Neuron (in vitro differentiated cells): ENCODE results near the gene SERINC2.
"Not testable (repeated sequence)": the region's sequence is repeated elsewhere in the genome, so short reads cannot be mapped to it uniquely, and the experiment has no call there.

Source experiments
- H2AFZ ChIP-seq: one replicate; pipeline ENCODE4 v1.6.1; 2013; ENCODE audit warnings: low read depth, mild to moderate bottlenecking, inconsistent platforms, low read length, moderate library complexity
- H3K27me3 ChIP-seq: one replicate; pipeline ENCODE4 v1.6.1; 2013; ENCODE audit warnings: low read length; ENCODE audit not compliant: insufficient read depth
- H3K36me3 ChIP-seq: one replicate; pipeline ENCODE4 v1.6.1; 2013; ENCODE audit warnings: low read length; ENCODE audit not compliant: insufficient read depth
- H3K4me1 ChIP-seq: one replicate; pipeline ENCODE4 v1.6.1; 2013; ENCODE audit warnings: low read length; ENCODE audit not compliant: insufficient read depth
- H3K4me3 ChIP-seq: 2 replicates; pipeline ENCODE4 v1.5.1; 2013; ENCODE audit warnings: mild to moderate bottlenecking, low read length, moderate library complexity
- H3K9me3 ChIP-seq: one replicate; pipeline ENCODE4 v1.6.1; 2013; ENCODE audit warnings: low read length

Gene SERINC2

DNA sequence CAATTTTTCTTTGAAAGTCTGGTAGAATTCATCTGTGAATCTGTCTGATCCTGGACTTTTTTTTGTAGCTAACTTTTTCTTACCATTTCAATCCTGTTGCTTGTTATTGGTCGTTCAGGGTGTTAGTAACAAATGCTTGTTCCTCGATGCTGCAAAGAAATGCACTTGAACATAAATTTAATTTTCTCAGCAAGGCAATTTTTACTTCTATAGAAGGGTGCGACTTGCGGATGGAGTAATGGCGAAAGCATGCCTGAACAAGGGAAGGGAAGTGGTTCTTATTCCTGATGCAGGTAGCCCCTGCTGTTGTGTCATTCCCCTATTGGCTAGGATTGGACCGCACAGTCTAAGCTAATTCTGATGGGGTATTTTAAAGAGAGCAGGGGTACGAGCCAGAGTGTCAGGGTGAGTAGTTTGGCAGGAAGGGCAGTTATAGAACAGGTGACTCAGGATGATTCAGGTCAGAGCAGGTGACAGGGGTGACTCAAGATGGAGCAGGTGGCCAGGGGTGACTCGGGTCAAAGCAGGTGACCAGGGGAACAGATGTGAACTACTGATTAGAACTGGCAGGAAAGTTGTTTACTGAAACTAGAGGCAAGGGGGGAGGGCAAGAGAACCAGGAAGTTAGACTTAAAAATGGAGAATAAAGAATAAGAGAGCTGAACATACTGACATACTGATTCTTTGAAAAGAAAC is 40.5 kb downstream of the SERINC2 start:
- Histone ChIP-seq H3K4me1 (no peaks in the 10 kb centered on the region), H3K36me3 (no peaks in the 10 kb centered on the region), H3K27me3 (no peaks in the 10 kb centered on the region), H2AFZ (no peak overlapping the region), H3K4me3 (no peak overlapping the region), H3K9me3 (no peaks in the 10 kb centered on the region)

- peaks cover 2% of the 10 kb centered on the region for H3K9me3 ChIP-seq
- H3K4me3 ChIP-seq: no peak overlapping the region
- H3K4me1 ChIP-seq: no peaks in the 10 kb centered on the region
- H3K36me3 ChIP-seq: no peaks in the 10 kb centered on the region
- H3K27me3 ChIP-seq: peaks cover 6% of the 10 kb centered on the region
- H2AFZ ChIP-seq: no peak overlapping the region
Measured at GRCh38 chr1:31458287-31458896, 45.4 kb downstream of the SERINC2 start.

- H2AFZ ChIP-seq: no peak overlapping the region
- H3K9me3 ChIP-seq: peaks cover 2% of the 10 kb centered on the region
- no peaks in the 10 kb centered on the region for H3K36me3 ChIP-seq
- H3K4me1 ChIP-seq: no peaks in the 10 kb centered on the region
- no peak overlapping the region for H3K4me3 ChIP-seq
- peaks cover 6% of the 10 kb centered on the region for H3K27me3 ChIP-seq
Measured at GRCh38 chr1:31460027-31460426, 47.0 kb downstream of the SERINC2 start.

DNA sequence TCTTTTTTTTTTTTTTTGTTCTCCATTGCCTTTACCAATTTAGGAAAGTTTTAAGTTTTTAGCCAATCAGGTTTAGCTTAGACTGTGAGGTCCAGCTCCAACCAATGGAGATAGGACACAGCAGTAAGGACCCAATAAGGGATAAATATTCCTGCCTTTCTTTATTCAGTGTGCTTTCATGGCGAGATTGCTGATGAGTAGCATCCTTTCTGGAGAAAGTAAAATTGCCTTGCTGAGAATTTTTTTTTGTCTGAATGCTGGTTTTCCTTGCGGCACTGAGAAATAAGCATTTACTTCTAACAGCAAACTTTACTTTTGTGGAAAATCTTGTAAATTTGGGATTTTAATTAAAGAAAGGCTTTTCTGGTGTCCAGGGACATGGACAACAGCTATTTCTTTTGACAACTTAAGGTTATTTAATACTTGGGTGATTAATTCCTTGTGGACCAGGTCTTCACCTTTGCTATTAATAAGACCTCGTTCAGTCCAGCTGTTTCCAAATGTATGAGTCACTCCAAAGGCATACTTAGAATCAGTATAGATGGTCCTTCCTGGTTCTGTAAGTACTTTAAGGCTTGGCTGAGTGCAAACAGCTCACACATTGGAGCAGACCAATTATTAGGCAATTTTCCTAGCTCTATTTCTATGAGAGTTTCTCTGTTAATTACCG is 54.1 kb downstream of the SERINC2 start:
- Histone ChIP-seq H3K9me3 (no peaks in the 10 kb centered on the region), H2AFZ (no peak overlapping the region), H3K36me3 (no peaks in the 10 kb centered on the region), H3K4me3 (no peak overlapping the region), H3K4me1 (no peaks in the 10 kb centered on the region), H3K27me3 (no peaks in the 10 kb centered on the region)

DNA sequence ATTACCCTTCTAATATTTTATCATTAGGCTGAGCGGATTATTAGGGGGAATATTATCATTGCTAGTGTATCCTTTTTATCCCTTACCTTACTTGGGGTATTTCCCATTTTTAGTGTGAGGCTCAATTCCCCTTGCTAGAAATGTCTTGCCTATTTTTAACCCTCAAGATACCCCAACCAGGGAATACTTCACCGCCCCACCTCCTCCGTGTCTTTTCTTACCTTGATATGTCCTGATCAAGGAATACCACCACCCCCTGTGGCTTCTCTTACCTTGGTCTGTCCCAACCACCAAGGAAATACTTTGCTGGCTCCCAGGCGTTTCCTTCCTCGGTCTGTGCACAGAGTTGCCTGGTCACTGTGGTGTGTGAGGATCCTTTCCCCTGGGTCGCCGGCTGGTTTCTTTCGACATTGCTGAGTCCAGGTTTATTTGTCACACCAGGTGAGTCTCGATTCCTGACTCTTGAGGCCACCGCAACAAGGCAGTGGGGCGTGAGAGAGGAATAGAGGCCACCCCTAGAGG is 57.8 kb downstream of the SERINC2 start:
- Histone ChIP-seq H3K36me3 (no peaks in the 10 kb centered on the region), H3K4me3 (no peak overlapping the region), H3K4me1 (no peaks in the 10 kb centered on the region), H3K27me3 (no peaks in the 10 kb centered on the region), H2AFZ (no peak overlapping the region), H3K9me3 (no peaks in the 10 kb centered on the region)

DNA sequence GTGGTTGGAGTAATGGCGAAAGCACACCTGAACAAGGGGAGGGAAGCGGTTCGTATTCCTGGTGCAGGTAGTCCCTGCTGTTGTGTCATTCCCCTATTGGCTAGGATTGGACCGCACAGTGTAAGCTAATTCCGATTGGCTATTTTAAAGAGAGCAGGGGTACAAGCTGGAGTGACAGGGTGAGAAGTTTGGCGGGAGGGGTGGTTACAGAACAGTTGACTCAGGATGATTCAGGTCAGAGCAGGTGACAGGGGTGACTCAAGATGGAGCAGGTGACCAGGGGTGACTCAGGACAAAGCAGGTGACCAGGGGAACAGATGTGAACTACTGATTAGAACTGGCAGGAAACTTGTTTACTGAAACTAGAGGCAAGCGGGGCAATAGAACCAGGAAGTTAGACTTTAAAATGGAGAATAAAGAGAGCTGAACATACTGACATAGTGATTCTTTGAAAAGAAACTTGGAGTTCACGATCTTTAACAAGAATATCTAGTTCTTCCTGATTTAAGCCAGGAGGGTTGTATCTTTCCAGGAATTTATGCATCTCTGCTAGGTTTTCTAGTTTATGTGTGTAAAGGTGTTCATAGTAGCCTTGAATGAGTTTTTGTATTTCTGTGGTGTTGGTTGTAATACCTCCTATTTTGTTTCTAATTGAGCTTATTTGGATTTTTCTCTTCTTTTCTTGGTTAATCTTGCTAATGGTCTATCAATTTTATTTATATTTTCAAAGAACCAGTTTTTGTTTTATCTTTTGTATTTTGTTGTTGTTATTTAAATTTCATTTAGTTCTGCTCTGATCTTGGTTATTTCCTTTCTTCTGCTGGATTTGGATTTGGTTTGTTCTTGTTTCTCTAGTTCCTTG is 58.7 kb downstream of the SERINC2 start:
- H3K4me3 ChIP-seq: not testable (repeated sequence)

DNA sequence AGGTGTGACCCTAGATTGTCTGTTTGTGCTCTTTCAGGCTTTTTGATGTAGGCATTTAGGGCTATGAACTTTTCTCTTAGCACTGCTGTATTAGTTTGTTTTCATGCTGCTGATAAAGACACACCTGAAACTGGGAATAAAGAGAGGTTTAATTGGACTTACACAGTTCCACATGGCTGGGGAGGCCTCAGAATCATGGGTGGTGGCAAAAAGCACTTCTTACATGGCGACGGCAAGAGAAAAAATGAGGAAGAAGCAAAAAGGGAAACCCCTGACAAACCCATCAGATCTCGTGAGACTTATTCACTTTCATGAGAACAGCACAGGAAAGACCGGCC is 59.3 kb downstream of the SERINC2 start:
- not testable (repeated sequence) for H3K4me3 ChIP-seq, H2AFZ ChIP-seq

More for the DNA sequence above, 58.7 kb downstream of the SERINC2 start:
- H3K36me3 ChIP-seq, H3K27me3 ChIP-seq, H3K9me3 ChIP-seq, H3K4me1 ChIP-seq, H2AFZ ChIP-seq: not testable (repeated sequence)

GRCh38 chr1:31472673-31473072 is 59.7 kb downstream of the SERINC2 start:
- not testable (repeated sequence) for H2AFZ ChIP-seq, H3K36me3 ChIP-seq, H3K27me3 ChIP-seq, H3K4me3 ChIP-seq, H3K4me1 ChIP-seq, H3K9me3 ChIP-seq

More for the DNA sequence above, 59.3 kb downstream of the SERINC2 start:
- H3K4me1 ChIP-seq, H3K36me3 ChIP-seq, H3K27me3 ChIP-seq, H3K9me3 ChIP-seq: not testable (repeated sequence)

DNA sequence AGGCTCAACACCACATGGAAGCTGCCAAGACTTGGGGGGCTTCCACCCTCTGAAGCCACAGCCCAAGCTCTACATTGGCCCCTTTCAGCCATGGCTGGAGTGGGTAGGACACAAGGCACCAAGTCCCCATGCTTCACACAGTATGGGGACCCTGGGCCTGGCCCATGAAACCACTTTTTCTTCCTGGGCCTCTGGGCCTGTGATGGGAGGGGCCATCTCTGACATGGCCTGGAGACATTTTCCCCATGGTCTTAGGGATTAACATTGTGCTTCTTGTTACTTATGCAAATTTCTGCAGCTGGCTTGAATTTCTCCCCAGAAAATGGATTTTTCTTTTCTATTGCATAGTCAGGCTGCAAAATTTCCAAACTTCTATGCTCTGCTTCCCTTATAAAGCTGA is 60.5 kb downstream of the SERINC2 start:
- not testable (repeated sequence) for H3K9me3 ChIP-seq

GRCh38 chr1:31474567-31474966 is 61.6 kb downstream of the SERINC2 start:
- H3K4me1 ChIP-seq, H3K27me3 ChIP-seq, H3K9me3 ChIP-seq, H3K4me3 ChIP-seq, H2AFZ ChIP-seq, H3K36me3 ChIP-seq: not testable (repeated sequence)

More for the DNA sequence above, 60.5 kb downstream of the SERINC2 start:
- not testable (repeated sequence) for H3K27me3 ChIP-seq, H3K4me1 ChIP-seq, H2AFZ ChIP-seq, H3K4me3 ChIP-seq, H3K36me3 ChIP-seq

GRCh38 chr1:31476891-31477846 is 64.2 kb downstream of the SERINC2 start:
- Histone ChIP-seq H3K4me3 (no peak overlapping the region), H3K9me3 (no peaks in the 10 kb centered on the region), H3K36me3 (no peaks in the 10 kb centered on the region), H3K27me3 (no peaks in the 10 kb centered on the region), H2AFZ (no peak overlapping the region), H3K4me1 (no peaks in the 10 kb centered on the region)

GRCh38 chr1:31478167-31478566 is 65.2 kb downstream of the SERINC2 start:
- Histone ChIP-seq H3K27me3 (no peaks in the 10 kb centered on the region), H3K36me3 (no peaks in the 10 kb centered on the region), H3K9me3 (no peaks in the 10 kb centered on the region), H3K4me1 (peaks cover 3% of the 10 kb centered on the region), H3K4me3 (no peak overlapping the region), H2AFZ (no peak overlapping the region)
